Stomach (tissue), 9 donors: ENCODE results near the gene UBE2I. TPM values are rescaled to one million over a fixed set of nuclear protein-coding genes. Genes with fewer than 3 reads are reported as not detected.

Source experiments
- DNase-seq, 2 donors: peaks; one replicate each; pipeline versions ENCODE4 v3.0.0 to v3.0.0-alpha.2; 2013 to 2019
- H3K27ac ChIP-seq, 5 donors: fragments of 200-600 bp in 4 of 5; sonication (generic) in 4 of 5; one replicate each; pipeline ENCODE4 v1.5.1; 2013 to 2019; ENCODE audit warnings: mild to moderate bottlenecking in 1 of 5, moderate library complexity in 1 of 5
- H3K27me3 ChIP-seq, 3 donors: fragments of 200-600 bp; sonication (generic); one replicate each; pipeline ENCODE4 v1.5.1; 2017 to 2019; ENCODE audit warnings: mixed run types in 1 of 3
- H3K36me3 ChIP-seq, 4 donors: fragments of 200-600 bp; sonication (generic); 1 replicate in 3 of 4; 2 replicates in 1 of 4; pipeline ENCODE4 v1.5.1; 2016 to 2019
- H3K4me1 ChIP-seq, 4 donors: fragments of 200-600 bp; sonication (generic); one replicate each; pipeline ENCODE4 v1.5.1; 2016 to 2019
- H3K4me3 ChIP-seq, 4 donors: fragments of 200-600 bp; sonication (generic) in 3 of 4; one replicate each; pipeline ENCODE4 v1.5.1; 2016 to 2019; ENCODE audit warnings: mild to moderate bottlenecking in 1 of 4
- H3K9me3 ChIP-seq, 4 donors: fragments of 200-600 bp; sonication (generic); one replicate each; pipeline ENCODE4 v1.5.1; 2016 to 2019
- CTCF ChIP-seq, 7 experiments: fragments of 450-650 bp in 4 of 7; fragments of 200-600 bp in 3 of 7; sonication (generic) in 3 of 7; IDR thresholded peaks; one replicate each; pipeline ENCODE4 v1.5.1; 2016 to 2019; ENCODE audit warnings: antibody characterized with exemption in 7 of 7, control low read depth in 2 of 7, mild to moderate bottlenecking in 1 of 7
- EP300 ChIP-seq: sonication (generic); formaldehyde crosslinking; IDR thresholded peaks from one replicate; pipeline ENCODE4 v1.6.1; 2017; ENCODE audit warnings: antibody characterized with exemption
- POLR2A ChIP-seq, 4 donors: fragments of 450-650 bp; IDR thresholded peaks; one replicate each; pipeline ENCODE4 v1.6.1; 2016; ENCODE audit warnings: antibody characterized with exemption in 4 of 4, control low read depth in 2 of 4, mild to moderate bottlenecking in 1 of 4, moderate library complexity in 1 of 4
- POLR2AphosphoS5 ChIP-seq, 3 donors: sonication (generic); formaldehyde crosslinking; IDR thresholded peaks; one replicate each; pipeline ENCODE4 v1.6.1; 2016; ENCODE audit warnings: antibody characterized with exemption in 3 of 3
- WGBS, 5 donors: extraction: QIAGEN DNeasy Blood & Tissue Kit in 3 of 5; methylation state at CpG; one replicate each; pipeline versions ENCODE4 v1.1.5 to v1.1.7; 2013 to 2018; 5-methylcytosine and 5-hydroxymethylcytosine counted together
- intact Hi-C: fragments of 100-400 bp; cut with DNase I; formaldehyde crosslinking; loops from one replicate; pipeline ENCODE4 v1.15.1; 2023; ENCODE audit warnings: low total_unique reads
- polyA plus RNA-seq, 3 donors: library from polyadenylated mRNA; stranded (reverse); fragments of 200-250 nt; gene quantifications; one replicate each; pipeline ENCODE4 v1.2.3, GENCODE V29; 2013
- total RNA-seq, 5 donors: library from RNA; depleted of rRNA; stranded (reverse); fragments of >200 nt; gene quantifications; one replicate each; pipeline versions ENCODE4 v1.1.0 to v1.2.3, GENCODE V29; 2014 to 2016
- donor health status: healthy with polysubstance abuse.
- donor health status: Bipolar disorder and iron deficiency.
- donor health status: healthy.

Gene UBE2I
- total and polyA plus RNA-seq, 8 donors: 42.0 to 71.0 (median 46.7) TPM

GRCh38 chr16:1278477-1278876 lies 31.0 kb upstream of the UBE2I start:
- intact Hi-C loops: no loop called here
- H3K27me3 ChIP-seq: peaks cover 3 to 83% (median 32%) of the 10 kb centered on the region in 3 donors

GRCh38 chr16:1279081-1279944 lies 30.1 kb upstream of the UBE2I start:
- intact Hi-C loops: no loop called here
- no peaks in the 10 kb centered on the region for H3K4me1 ChIP-seq
- 68 to 80% (median 77%) methylated on average over 12 to 30 of the region's 30 CpGs for WGBS, 5 donors
- peaks cover 3 to 83% (median 32%) of the 10 kb centered on the region in 3 donors for H3K27me3 ChIP-seq
- H3K27ac ChIP-seq: no peak overlapping the region
- H3K4me3 ChIP-seq: no peak overlapping the region
- DNase-seq: no peak
- TF ChIP-seq EP300 (no peak), POLR2A (IDR thresholded peaks at IDR 0.05) (no peak), CTCF (IDR thresholded peaks at IDR 0.05) (no peak), POLR2AphosphoS5 (IDR thresholded peaks at IDR 0.05) (no peak)
- no peaks in the 10 kb centered on the region for H3K9me3 ChIP-seq
- H3K36me3 ChIP-seq: no peaks in the 10 kb centered on the region

More at GRCh38 chr16:1278477-1278876, 31.0 kb upstream of the UBE2I start:
- no peak overlapping the region for H3K27ac ChIP-seq
- TF ChIP-seq POLR2AphosphoS5 (IDR thresholded peaks at IDR 0.05): no peak
- no peak for TF ChIP-seq POLR2A (IDR thresholded peaks at IDR 0.05)
- TF ChIP-seq CTCF (IDR thresholded peaks at IDR 0.05): no peak
- TF ChIP-seq EP300: no peak
- H3K36me3 ChIP-seq: no peaks in the 10 kb centered on the region
- WGBS, 5 donors: 10 to 30% (median 13%) methylated on average over 11 to 18 of the region's 18 CpGs; no CpG with 5 or more reads in 1 of the 5 donors
- no peak for DNase-seq
- no peaks in the 10 kb centered on the region for H3K4me1 ChIP-seq
- no peak overlapping the region for H3K4me3 ChIP-seq
- H3K9me3 ChIP-seq: no peaks in the 10 kb centered on the region

- Histone ChIP-seq H3K27ac (no peak overlapping the region), H3K36me3 (no peaks in the 10 kb centered on the region), H3K27me3 (peaks cover 3 to 83% (median 32%) of the 10 kb centered on the region in 3 donors), H3K9me3 (no peaks in the 10 kb centered on the region), H3K4me1 (no peaks in the 10 kb centered on the region), H3K4me3 (no peak overlapping the region)
- DNase-seq: no peak
- intact Hi-C loops: no loop called here
- TF ChIP-seq POLR2AphosphoS5 (IDR thresholded peaks at IDR 0.05) (no peak), EP300 (no peak), CTCF (IDR thresholded peaks at IDR 0.05) (no peak), POLR2A (IDR thresholded peaks at IDR 0.05) (no peak)
- 77 to 84% (median 79%) methylated on average over 21 to 29 of the region's 29 CpGs for WGBS, 5 donors
Observed at GRCh38 chr16:1279945-1280589, 29.4 kb upstream of the UBE2I start.

DNA sequence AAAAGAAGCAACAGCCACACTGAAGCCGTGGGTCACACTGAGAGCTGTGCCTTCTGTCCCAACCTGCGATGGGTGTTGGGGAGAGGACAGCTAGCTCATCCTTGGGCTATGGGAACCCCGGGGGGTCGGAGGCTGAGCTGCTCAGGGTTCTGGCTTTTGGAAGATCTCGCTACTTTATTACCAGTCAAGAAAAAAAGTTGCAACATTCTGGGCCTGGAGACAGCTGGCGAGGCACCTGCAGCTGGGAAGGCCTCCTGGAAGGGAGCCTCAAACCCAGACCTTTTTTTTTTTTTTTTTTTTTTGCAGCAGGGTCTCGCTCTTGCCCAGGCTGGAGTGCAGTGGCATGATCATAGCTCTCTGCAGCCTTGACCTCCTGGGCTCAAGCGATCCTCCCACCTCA lies 28.7 kb upstream of the UBE2I start:
- Histone ChIP-seq H3K36me3 (no peaks in the 10 kb centered on the region), H3K9me3 (no peaks in the 10 kb centered on the region), H3K27ac (no peak overlapping the region), H3K4me1 (no peaks in the 10 kb centered on the region), H3K27me3 (peaks cover 8 to 85% (median 34%) of the 10 kb centered on the region in 3 donors), H3K4me3 (no peak overlapping the region)
- intact Hi-C loops: no loop called here
- WGBS, 5 donors: 72 to 82% (median 74%) methylated on average over 7 to 8 of the region's 8 CpGs
- TF ChIP-seq EP300 (no peak), CTCF (IDR thresholded peaks at IDR 0.05) (no peak), POLR2AphosphoS5 (IDR thresholded peaks at IDR 0.05) (no peak), POLR2A (IDR thresholded peaks at IDR 0.05) (no peak)
- DNase-seq: no peak
